GM04503 (cell line): ENCODE results near the gene MKKS.

Experiments used
- DNase-seq: peaks from one replicate; pipeline ENCODE4 v3.0.0-alpha.2; 2012; ENCODE audit warnings: low read depth

The MKKS gene

GRCh38 chr20:10433623-10434466, at the start of gene MKKS:
Gene MKKS (minus strand): TSS chr20:10434222. CDS start chr20:10413514, 20,708 bp downstream.
- DNase-seq: no peak

DNA sequence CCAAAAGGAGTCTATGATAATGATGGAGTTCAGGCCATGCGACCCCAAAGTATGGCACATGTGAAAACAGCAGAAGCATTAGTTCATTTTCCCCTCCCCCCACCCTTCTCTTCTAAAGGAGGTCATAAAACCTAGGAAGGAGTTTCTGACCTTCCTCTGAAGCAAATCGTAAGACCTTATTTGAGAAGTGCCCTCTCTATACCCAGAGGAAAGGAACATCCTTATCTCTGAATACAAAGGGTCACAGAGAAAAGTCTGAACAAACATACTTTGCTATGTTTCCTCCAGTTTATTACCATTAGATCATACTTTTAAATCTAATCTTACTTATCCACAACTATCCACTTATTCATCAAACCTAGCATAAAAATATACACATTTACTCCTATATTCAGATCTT, 49.7 kb upstream of the MKKS start:
- no peak for DNase-seq

DNA sequence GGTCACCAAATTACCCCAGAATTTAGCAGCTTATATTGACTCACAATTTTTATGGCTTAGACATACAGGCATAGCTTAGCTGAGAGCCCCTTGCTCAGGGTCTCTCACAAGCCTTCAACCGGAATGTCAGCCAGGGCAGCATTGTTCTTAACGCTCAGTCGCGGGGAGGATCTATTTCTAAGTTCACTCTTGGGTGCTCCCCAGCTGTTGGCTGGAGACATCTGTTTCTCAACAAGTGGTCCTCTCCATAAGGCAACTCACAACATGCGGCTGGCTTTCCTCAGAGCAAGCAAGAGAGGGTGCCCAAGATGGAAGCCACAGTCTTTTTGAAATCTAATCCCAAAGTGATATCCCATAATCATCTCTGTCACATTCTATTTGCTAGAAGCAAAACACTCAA, 47.7 kb upstream of the MKKS start:
- no peak for DNase-seq

DNA sequence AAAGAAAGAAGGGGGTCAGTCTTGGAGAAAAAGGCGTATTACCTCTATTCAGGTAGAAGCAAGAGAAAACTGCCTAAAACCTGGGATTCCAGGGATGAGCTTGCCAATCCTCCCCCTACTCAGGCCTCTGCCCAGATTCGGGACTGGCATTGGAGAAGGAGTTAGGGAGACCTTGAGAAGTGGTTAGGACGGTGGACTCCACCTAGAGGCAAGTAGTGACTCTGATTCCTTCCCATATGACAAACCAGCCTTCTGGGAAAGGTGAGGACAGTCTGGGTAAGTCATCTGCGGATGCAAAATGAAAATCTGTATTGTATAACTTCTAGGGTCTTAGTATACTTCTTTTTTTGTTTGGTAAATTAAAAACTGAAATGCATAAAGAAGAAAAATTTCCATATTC, 44.9 kb upstream of the MKKS start:
- no peak for DNase-seq

- DNase-seq: no peak
Observed at GRCh38 chr20:10478205-10478604, 44.2 kb upstream of the MKKS start.

- DNase-seq: peak; percentile 28
Observed at GRCh38 chr20:10476319-10476724, 42.3 kb upstream of the MKKS start.

GRCh38 chr20:10475225-10475624, 41.2 kb upstream of the MKKS start:
- no peak for DNase-seq

DNA sequence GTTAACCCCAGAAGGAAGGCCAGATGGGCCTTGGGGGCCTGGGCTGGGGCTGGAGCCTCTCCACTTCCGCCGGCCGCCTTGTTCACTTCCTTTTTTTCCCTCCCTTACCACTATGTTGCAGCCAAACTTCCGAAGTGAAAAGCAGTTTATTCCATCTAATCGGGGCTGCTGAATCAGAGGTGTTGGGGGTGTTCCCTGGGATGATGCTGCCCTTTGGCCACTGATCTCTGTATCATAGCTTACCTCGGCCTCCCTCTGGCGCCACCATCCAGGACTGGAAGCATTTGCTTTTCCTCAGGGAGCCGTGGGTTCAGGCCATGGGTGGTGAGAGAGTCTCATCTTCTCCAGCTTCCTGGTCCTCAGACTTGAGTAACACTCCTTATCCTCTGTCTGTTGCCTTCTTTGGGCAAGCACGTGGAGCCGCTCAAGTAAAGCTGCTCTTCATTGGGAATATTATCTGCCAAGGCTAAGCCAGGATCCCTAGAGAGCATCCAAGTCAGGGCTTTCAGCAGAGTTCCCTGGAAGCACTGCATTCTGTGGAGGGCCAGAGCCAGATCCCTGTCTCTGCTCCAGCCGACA, 40.7 kb upstream of the MKKS start:
- DNase-seq: no peak

- DNase-seq: no peak
Observed at GRCh38 chr20:10472871-10473270, 38.8 kb upstream of the MKKS start.

DNA sequence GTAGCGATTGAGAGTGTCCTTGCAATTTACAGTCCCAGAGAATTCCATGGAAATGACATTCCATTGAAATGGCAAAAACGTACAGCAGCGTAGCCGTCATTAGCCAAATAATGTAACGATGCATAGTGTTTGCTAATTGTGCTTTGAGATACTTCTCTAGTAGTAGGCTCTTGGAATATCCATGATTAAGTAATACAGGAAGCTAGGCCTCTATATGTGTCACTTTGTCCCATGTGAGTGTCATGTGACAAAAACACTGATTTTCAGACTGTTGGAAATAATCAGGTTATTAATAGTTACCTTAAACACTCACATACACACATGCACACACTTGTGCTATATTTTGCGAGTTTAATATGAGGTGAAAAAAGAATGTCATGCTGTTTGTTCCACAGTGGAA, 36.3 kb upstream of the MKKS start:
- DNase-seq: no peak

DNA sequence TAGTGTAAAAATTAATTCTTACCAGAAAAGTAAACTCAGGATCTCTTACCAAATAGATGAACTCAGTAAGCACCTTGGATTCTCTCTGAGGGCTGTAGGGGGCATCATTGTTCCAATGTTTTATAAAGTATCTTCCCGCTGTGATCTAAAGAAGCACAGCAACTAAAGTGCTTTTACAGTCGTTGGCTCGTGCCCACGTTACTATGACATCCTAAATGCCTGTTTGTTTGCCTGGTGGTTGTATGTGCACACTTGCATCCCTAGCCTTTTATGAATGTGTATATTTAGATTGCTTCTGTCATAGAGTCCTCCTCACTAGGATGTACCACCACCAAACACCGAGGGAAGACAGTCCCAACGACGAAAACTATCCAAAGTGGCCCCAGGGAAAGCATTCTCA, 35.6 kb upstream of the MKKS start:
- peak; percentile 60 for DNase-seq

- DNase-seq: no peak
Observed at GRCh38 chr20:10469056-10469455, 35.0 kb upstream of the MKKS start.

GRCh38 chr20:10468340-10468845, 34.4 kb upstream of the MKKS start:
- DNase-seq: no peak

GRCh38 chr20:10467681-10468339, 33.8 kb upstream of the MKKS start:
- DNase-seq: no peak

DNA sequence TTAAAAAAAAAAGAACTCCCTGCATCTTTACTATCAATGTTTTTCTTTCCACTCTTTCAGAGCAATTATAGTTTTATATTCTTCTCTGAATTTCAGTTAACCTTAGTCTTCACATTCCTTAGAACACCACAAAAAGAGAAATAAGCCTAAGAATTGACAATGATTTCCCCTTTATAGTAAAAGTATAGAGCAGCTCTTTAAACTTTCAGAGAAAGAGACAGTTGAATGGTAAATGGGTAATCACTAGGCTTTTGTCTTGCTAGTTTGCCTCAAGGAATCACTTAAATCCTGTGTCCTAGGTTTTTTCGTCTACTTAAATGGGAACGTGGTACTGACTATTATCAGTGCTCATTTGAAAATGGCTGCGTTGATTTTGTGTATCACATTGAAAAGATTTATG, 32.8 kb upstream of the MKKS start:
- DNase-seq: no peak

- DNase-seq: no peak
Observed at GRCh38 chr20:10466325-10466724, 32.3 kb upstream of the MKKS start.

DNA sequence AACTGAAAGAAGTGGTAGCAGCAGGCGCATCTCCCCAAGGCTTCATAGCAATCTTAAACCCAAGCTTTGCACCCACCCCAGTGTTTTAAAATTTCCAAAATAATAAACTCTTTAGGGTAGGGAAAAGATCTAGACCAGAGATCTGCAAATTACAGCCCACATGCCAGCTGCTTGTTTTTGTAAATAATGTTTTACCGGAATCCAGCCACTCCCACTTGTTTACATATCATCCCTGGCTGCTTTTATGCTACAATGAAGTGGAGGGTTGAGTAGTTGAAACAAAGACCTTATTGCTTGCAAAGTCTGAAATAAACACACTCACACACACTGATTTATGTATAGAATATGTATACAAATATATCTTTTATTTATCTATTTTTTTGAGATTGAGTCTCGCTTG, 31.1 kb upstream of the MKKS start:
- no peak for DNase-seq

- no peak for DNase-seq
Observed at GRCh38 chr20:10463622-10464021, 29.6 kb upstream of the MKKS start.

GRCh38 chr20:10462516-10462915, 28.5 kb upstream of the MKKS start:
- no peak for DNase-seq

DNA sequence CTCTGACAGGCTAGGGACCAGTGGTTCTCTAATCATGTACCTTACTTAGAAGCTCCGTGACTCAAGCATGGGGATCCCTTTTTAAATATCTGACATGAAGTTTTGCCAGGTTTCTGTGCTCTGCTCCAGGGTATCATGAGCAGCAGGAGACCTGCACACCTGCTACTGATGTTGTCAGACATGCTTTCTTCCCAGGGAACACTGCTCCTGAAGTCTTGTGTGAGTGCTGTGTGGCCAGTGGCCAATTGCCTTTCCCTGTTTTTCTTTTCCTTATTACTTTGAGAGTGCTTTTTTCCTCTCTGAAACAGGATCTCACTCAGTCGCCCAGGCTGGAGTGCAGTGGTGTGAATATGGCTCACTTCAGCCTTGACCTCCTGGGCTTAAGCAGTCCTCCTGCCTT, 27.5 kb upstream of the MKKS start:
- DNase-seq: no peak

GRCh38 chr20:10454151-10454750, 20.2 kb upstream of the MKKS start:
- DNase-seq: no peak

DNA sequence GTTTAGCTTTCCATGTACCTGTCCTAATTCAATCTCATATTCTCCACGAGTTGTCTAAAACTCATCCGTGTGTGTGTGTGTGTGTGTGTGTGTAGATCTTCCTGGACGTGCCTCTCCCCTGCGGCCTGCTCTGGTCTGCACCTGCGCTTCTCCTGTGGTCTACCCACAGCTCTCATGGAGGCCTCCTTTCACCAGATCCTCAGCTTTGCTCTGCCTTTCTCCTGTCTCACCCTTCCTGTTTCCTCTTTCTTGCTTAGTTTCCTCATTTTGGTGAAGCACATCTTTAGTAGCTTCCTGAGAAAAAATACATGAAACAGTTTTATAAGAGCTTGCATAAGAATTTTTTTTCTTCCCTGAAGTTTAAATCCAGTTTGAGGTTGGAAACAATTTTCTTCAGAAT, 19.2 kb upstream of the MKKS start:
- no peak for DNase-seq

- no peak for DNase-seq
Observed at GRCh38 chr20:10449270-10449669, 15.2 kb upstream of the MKKS start.
